ENCODE data around the gene CELF2. TPM values are rescaled to one million over a fixed set of nuclear protein-coding genes. Genes with fewer than 3 reads are reported as not detected.

The CELF2 gene
- total and polyA plus RNA-seq, 9 of the 15 experiments (the other 6 are each of a cell fraction or from before 2014, with no cell fraction given) = 4.0 to 20.3 (median 11.1) TPM

DNA sequence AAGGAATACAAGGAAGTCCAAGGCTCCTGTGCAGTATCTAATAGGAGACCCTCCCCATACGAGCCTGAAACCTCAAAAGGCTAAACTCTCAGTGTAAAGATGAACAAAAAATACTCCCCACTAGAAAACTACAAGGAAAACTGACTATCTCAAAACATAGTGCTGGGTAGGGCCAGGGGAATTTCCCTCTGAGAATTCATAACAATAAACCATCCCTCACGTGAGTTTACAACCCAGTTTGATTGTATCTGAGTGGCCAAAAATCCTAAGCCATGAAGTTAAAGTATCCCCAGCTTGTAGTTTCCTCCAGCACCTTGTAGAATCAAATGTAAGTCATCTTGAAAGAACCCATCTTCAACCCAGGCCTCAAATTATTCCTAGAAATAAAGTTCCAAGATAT lies 293.4 kb downstream of the CELF2 start:
- CTCF ChIA-PET (ENCODE audit: low intra/inter-chr PET ratio) = no interaction called here
- H3K9me3 ChIP-seq (replicated peaks; ENCODE audit: control insufficient read depth, insufficient read depth, low read depth, low read length) = no peaks in the 10 kb centered on the region
- WGBS (ENCODE audit: insufficient coverage, low coverage, missing lambda C conversion rate) = 14% methylated on average over 2 of the region's 2 CpGs
- FAIRE-seq = no peak
- H3K4me2 ChIP-seq (ENCODE audit: insufficient read depth, low read length) = no peak overlapping the region
- no peak overlapping the region for H3K4me3 ChIP-seq
- no peaks in the 10 kb centered on the region for H3K36me3 ChIP-seq (ENCODE audit: control insufficient read depth, insufficient read depth, low read length)
- DNase-seq (ENCODE audit: extremely low read depth in 1 of 4, low spot score in 3 of 4) = no peak
- no peaks in the 10 kb centered on the region; a peak in 1 of 5 replicates for H3K27me3 ChIP-seq (ENCODE audit: control insufficient read depth in 2 of 2, insufficient read depth in 2 of 2, low read length in 2 of 2)
- H3K9ac ChIP-seq (ENCODE audit: insufficient read depth in 1 of 2, low read depth in 2 of 2, low read length in 2 of 2) = no peak overlapping the region
- H3K27ac ChIP-seq (ENCODE audit: extremely low read depth, low read depth, low read length) = no peak overlapping the region
- intact Hi-C loops (cut with micrococcal nuclease) = no loop called here
- no peak overlapping the region for H2AFZ ChIP-seq (ENCODE audit: low read depth, low read length)
- H4K20me1 ChIP-seq (replicated peaks; ENCODE audit: control insufficient read depth, insufficient read depth, low read length) = no peaks in the 10 kb centered on the region
- no peaks in the 10 kb centered on the region for H3K9me1 ChIP-seq (ENCODE audit: control insufficient read depth, insufficient read depth, low read length)
- TF ChIP-seq STAT5A (IDR thresholded peaks at IDR 0.05; ENCODE audit: borderline replicate concordance, low read length) = no peak
- no peak for TF ChIP-seq ZNF134 (CRISPR knock-in tag; conservative IDR thresholded peaks at IDR 0.05)
- no peak for TF ChIP-seq RFX5 (IDR thresholded peaks at IDR 0.05; ENCODE audit: low read depth, low read length)
- TF ChIP-seq, protein P1, sequence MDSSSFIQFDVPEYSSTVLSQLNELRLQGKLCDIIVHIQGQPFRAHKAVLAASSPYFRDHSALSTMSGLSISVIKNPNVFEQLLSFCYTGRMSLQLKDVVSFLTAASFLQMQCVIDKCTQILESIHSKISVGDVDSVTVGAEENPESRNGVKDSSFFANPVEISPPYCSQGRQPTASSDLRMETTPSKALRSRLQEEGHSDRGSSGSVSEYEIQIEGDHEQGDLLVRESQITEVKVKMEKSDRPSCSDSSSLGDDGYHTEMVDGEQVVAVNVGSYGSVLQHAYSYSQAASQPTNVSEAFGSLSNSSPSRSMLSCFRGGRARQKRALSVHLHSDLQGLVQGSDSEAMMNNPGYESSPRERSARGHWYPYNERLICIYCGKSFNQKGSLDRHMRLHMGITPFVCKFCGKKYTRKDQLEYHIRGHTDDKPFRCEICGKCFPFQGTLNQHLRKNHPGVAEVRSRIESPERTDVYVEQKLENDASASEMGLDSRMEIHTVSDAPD (CRISPR knock-in tag; IDR thresholded peaks at IDR 0.05) = no peak
- TF ChIP-seq ZBTB49 (CRISPR knock-in tag; IDR thresholded peaks at IDR 0.05; ENCODE audit: borderline replicate concordance) = no peak
- no peak for ATAC-seq
- H3K79me2 ChIP-seq (ENCODE audit: control insufficient read depth, insufficient read depth, low read length) = no peaks in the 10 kb centered on the region
- POLR2A ChIA-PET = interaction anchor here (0.7 kb wide), 1 partner anchor 14 kb away, joined by 3 read pairs; no protein-coding TSS in a partner anchor
- in situ Hi-C loops (cut with MboI) = no loop called here
- no peaks in the 10 kb centered on the region for H3K4me1 ChIP-seq (replicated peaks in 1 of 2; ENCODE audit: control insufficient read depth in 2 of 2, insufficient read depth in 2 of 2, low read length in 2 of 2)
- no TSS peak for BruUV-seq (replicated peaks)

Measured in K562 (cell line).